Effector memory CD4-positive, alpha-beta T cell (primary cell): ENCODE data around the gene CHI3L1.

Experiments
- DNase-seq, 3 donors: peaks; one replicate each; pipeline ENCODE4 v3.0.0-alpha.2; 2020
- H3K27ac ChIP-seq: 2 replicates; pipeline ENCODE4 v1.7.0; 2013; ENCODE audit warnings: mild to moderate bottlenecking, low read length, moderate library complexity; ENCODE audit not compliant: insufficient read depth, poor library complexity, severe bottlenecking
- H3K27me3 ChIP-seq: replicated peaks from 2 replicates; pipeline ENCODE4 v1.7.0; 2013; ENCODE audit warnings: mild to moderate bottlenecking, low read length; ENCODE audit not compliant: insufficient read depth, control insufficient read depth, poor library complexity, severe bottlenecking
- H3K36me3 ChIP-seq: 2 replicates; pipeline ENCODE4 v1.7.0; 2013; ENCODE audit warnings: mild to moderate bottlenecking, low read length, moderate library complexity; ENCODE audit not compliant: control insufficient read depth, insufficient read depth
- H3K4me1 ChIP-seq: 2 replicates; pipeline ENCODE4 v1.7.0; 2013; ENCODE audit warnings: low read length, mild to moderate bottlenecking; ENCODE audit not compliant: control insufficient read depth, insufficient read depth, poor library complexity, severe bottlenecking
- H3K4me3 ChIP-seq: 2 replicates; pipeline ENCODE4 v1.7.0; 2013; ENCODE audit warnings: low read length, low read depth, mild to moderate bottlenecking; ENCODE audit not compliant: insufficient read depth, poor library complexity, severe bottlenecking
- H3K9me3 ChIP-seq: 2 replicates; pipeline ENCODE4 v1.7.0; 2013; ENCODE audit warnings: mild to moderate bottlenecking, low read length, moderate library complexity; ENCODE audit not compliant: control insufficient read depth

The CHI3L1 gene

GRCh38 chr1:203153051-203153988, 33.2 kb downstream of the CHI3L1 start:
- Histone ChIP-seq H3K4me3 (no peak overlapping the region), H3K4me1 (no peaks in the 10 kb centered on the region), H3K9me3 (no peaks in the 10 kb centered on the region), H3K27ac (no peak overlapping the region), H3K36me3 (no peaks in the 10 kb centered on the region), H3K27me3 (no peaks in the 10 kb centered on the region)
- DNase-seq = no peak

- no peaks in the 10 kb centered on the region for H3K9me3 ChIP-seq
- H3K36me3 ChIP-seq = no peaks in the 10 kb centered on the region
- H3K4me3 ChIP-seq = no peak overlapping the region
- H3K27ac ChIP-seq = no peak overlapping the region
- H3K27me3 ChIP-seq = no peaks in the 10 kb centered on the region
- DNase-seq = no peak
- no peaks in the 10 kb centered on the region for H3K4me1 ChIP-seq
Measured at GRCh38 chr1:203152158-203153034, 34.1 kb downstream of the CHI3L1 start.

- no peak overlapping the region for H3K27ac ChIP-seq
- no peak overlapping the region for H3K4me3 ChIP-seq
- no peaks in the 10 kb centered on the region for H3K9me3 ChIP-seq
- no peaks in the 10 kb centered on the region for H3K4me1 ChIP-seq
- no peaks in the 10 kb centered on the region for H3K36me3 ChIP-seq
- DNase-seq = no peak
- H3K27me3 ChIP-seq = no peaks in the 10 kb centered on the region
Measured at GRCh38 chr1:203151362-203152157, 34.9 kb downstream of the CHI3L1 start.

GRCh38 chr1:203150511-203151297, 35.8 kb downstream of the CHI3L1 start:
- Histone ChIP-seq H3K4me3 (no peak overlapping the region), H3K27me3 (no peaks in the 10 kb centered on the region), H3K9me3 (no peaks in the 10 kb centered on the region), H3K4me1 (no peaks in the 10 kb centered on the region), H3K36me3 (no peaks in the 10 kb centered on the region), H3K27ac (no peak overlapping the region)
- DNase-seq = no peak

GRCh38 chr1:203149188-203149840, 37.2 kb downstream of the CHI3L1 start:
- Histone ChIP-seq H3K36me3 (no peaks in the 10 kb centered on the region), H3K27me3 (no peaks in the 10 kb centered on the region), H3K9me3 (no peaks in the 10 kb centered on the region), H3K4me3 (no peak overlapping the region), H3K27ac (no peak overlapping the region), H3K4me1 (no peaks in the 10 kb centered on the region)
- no peak for DNase-seq

- Histone ChIP-seq H3K36me3 (no peaks in the 10 kb centered on the region), H3K27me3 (no peaks in the 10 kb centered on the region), H3K4me3 (no peak overlapping the region), H3K27ac (no peak overlapping the region), H3K9me3 (no peaks in the 10 kb centered on the region), H3K4me1 (no peaks in the 10 kb centered on the region)
- no peak for DNase-seq
Measured at GRCh38 chr1:203148579-203148978, 37.9 kb downstream of the CHI3L1 start.

GRCh38 chr1:203148127-203148526, 38.4 kb downstream of the CHI3L1 start:
- no peaks in the 10 kb centered on the region for H3K27me3 ChIP-seq
- no peaks in the 10 kb centered on the region for H3K4me1 ChIP-seq
- no peak for DNase-seq
- H3K27ac ChIP-seq = no peak overlapping the region
- H3K36me3 ChIP-seq = no peaks in the 10 kb centered on the region
- H3K9me3 ChIP-seq = no peaks in the 10 kb centered on the region
- no peak overlapping the region for H3K4me3 ChIP-seq

GRCh38 chr1:203147376-203147775, 39.1 kb downstream of the CHI3L1 start:
- Histone ChIP-seq H3K27me3 (no peaks in the 10 kb centered on the region), H3K36me3 (no peaks in the 10 kb centered on the region), H3K4me1 (no peaks in the 10 kb centered on the region), H3K27ac (no peak overlapping the region), H3K4me3 (no peak overlapping the region), H3K9me3 (no peaks in the 10 kb centered on the region)
- no peak for DNase-seq

GRCh38 chr1:203146537-203146936, 40.0 kb downstream of the CHI3L1 start:
- no peak overlapping the region for H3K27ac ChIP-seq
- DNase-seq = no peak
- H3K9me3 ChIP-seq = no peaks in the 10 kb centered on the region
- H3K27me3 ChIP-seq = no peaks in the 10 kb centered on the region
- H3K4me1 ChIP-seq = no peaks in the 10 kb centered on the region
- H3K4me3 ChIP-seq = no peak overlapping the region
- H3K36me3 ChIP-seq = no peaks in the 10 kb centered on the region
